GM23338 (cell line): Measurements from ENCODE around the gene AKAP8L.
"Not testable (repeated sequence)": the region's sequence is repeated elsewhere in the genome, so short reads cannot be mapped to it uniquely, and the experiment has no call there.

ENCODE experiments used
- CREB1 ChIP-seq: fragments of 250-450 bp; sonication (Bioruptor Pico); IDR thresholded peaks from 2 replicates; pipeline ENCODE4 v1.5.0; 2020; ENCODE audit warnings: low read depth, mild to moderate bottlenecking, moderate library complexity
- ETS1 ChIP-seq: IDR thresholded peaks from 2 replicates; pipeline ENCODE4 v1.6.1; 2016; ENCODE audit warnings: antibody characterized with exemption
- EZH2 ChIP-seq: fragments of 200-600 bp; sonication (generic); IDR thresholded peaks from one replicate; pipeline ENCODE4 v1.8.0; 2017; ENCODE audit warnings: antibody characterized with exemption, mild to moderate bottlenecking, low read depth; ENCODE audit not compliant: unreplicated experiment
- EZH2phosphoT487 ChIP-seq: fragments of 200-600 bp; sonication (generic); IDR thresholded peaks from one replicate; pipeline ENCODE4 v1.8.1; 2018; ENCODE audit warnings: antibody characterized with exemption; ENCODE audit not compliant: unreplicated experiment
- NANOG ChIP-seq: IDR thresholded peaks from 2 replicates; pipeline ENCODE4 v1.6.1; 2016; ENCODE audit warnings: antibody characterized with exemption, borderline replicate concordance
- POLR2AphosphoS5 ChIP-seq: IDR thresholded peaks from 2 replicates; pipeline ENCODE4 v1.6.1; 2016; ENCODE audit warnings: antibody characterized with exemption, low read depth
- REST ChIP-seq: IDR thresholded peaks from one replicate; pipeline ENCODE4 v1.6.1; 2018; ENCODE audit warnings: antibody characterized with exemption; ENCODE audit not compliant: unreplicated experiment
- STAT1 ChIP-seq: IDR thresholded peaks from one replicate; pipeline ENCODE4 v1.6.1; 2016; ENCODE audit warnings: antibody characterized with exemption; ENCODE audit not compliant: unreplicated experiment
- TF ChIP-seq, protein P1 (sequence below), 2 experiments: fragments of 200-600 bp in 1 of 2; sonication (generic) in 1 of 2; conservative IDR thresholded peaks; 2 replicates each; pipeline versions ENCODE4 v1.5.1 to v1.6.1; 2016 to 2017; ENCODE audit warnings: antibody characterized with exemption in 2 of 2, low read depth in 2 of 2, mild to moderate bottlenecking in 2 of 2, moderate library complexity in 1 of 2

DNA sequence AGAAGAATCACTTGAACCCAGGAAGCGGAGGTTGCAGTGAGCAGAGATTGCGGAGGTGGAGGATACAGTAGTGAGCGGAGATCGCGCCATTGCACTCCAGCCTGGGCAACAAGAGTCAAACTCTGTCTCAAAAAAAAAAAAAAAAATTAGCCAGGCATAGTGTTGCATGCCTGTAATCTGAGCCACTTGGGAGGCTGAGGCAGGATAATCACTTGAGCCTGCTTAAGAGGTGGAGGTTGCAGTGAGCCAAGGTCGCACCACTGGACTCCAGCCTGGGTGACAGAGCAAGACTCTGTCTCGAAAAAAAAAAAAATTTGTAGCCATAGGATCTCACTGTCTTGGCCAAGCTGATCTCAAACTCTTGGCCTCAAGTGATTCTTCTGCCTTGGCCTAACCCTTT is 82.8 kb downstream of the AKAP8L start:
- TF ChIP-seq, protein P1, sequence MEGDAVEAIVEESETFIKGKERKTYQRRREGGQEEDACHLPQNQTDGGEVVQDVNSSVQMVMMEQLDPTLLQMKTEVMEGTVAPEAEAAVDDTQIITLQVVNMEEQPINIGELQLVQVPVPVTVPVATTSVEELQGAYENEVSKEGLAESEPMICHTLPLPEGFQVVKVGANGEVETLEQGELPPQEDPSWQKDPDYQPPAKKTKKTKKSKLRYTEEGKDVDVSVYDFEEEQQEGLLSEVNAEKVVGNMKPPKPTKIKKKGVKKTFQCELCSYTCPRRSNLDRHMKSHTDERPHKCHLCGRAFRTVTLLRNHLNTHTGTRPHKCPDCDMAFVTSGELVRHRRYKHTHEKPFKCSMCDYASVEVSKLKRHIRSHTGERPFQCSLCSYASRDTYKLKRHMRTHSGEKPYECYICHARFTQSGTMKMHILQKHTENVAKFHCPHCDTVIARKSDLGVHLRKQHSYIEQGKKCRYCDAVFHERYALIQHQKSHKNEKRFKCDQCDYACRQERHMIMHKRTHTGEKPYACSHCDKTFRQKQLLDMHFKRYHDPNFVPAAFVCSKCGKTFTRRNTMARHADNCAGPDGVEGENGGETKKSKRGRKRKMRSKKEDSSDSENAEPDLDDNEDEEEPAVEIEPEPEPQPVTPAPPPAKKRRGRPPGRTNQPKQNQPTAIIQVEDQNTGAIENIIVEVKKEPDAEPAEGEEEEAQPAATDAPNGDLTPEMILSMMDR (conservative IDR thresholded peaks at IDR 0.05; ENCODE audit: low read depth in 2 of 2) = not testable (repeated sequence)
- not testable (repeated sequence) for TF ChIP-seq POLR2AphosphoS5; EZH2; EZH2phosphoT487; REST; CREB1 (CRISPR knock-in tag); ETS1; NANOG; STAT1
